MM.1S (cell line): ENCODE measurements around the gene TSHZ3.

ENCODE experiments used
- DNase-seq: peaks from one replicate; pipeline ENCODE4 v3.0.0-alpha.2; 2015
- H2AFZ ChIP-seq: fragments of 300-600 bp; sonication (generic); 2 replicates; pipeline ENCODE4 v1.6.0; 2016; ENCODE audit warnings: antibody characterized with exemption, low read length
- H3F3A ChIP-seq: fragments of 300-600 bp; sonication (generic); 2 replicates; pipeline ENCODE4 v1.6.1; 2016; ENCODE audit warnings: mild to moderate bottlenecking, antibody characterized with exemption, low read length, moderate library complexity, mixed read lengths; ENCODE audit not compliant: insufficient read depth
- H3K27ac ChIP-seq: fragments of 300-600 bp; sonication (generic); 2 replicates; pipeline ENCODE4 v1.5.1; 2016; ENCODE audit warnings: mild to moderate bottlenecking, low read length
- H3K27me3 ChIP-seq: fragments of 300-600 bp; sonication (generic); replicated peaks from 2 replicates; pipeline ENCODE4 v1.6.0; 2016; ENCODE audit warnings: low read length; ENCODE audit not compliant: insufficient read depth
- H3K36me3 ChIP-seq: fragments of 300-600 bp; sonication (generic); replicated peaks from 2 replicates; pipeline ENCODE4 v1.6.1; 2016; ENCODE audit warnings: mild to moderate bottlenecking, low read length, mixed read lengths; ENCODE audit not compliant: insufficient read depth
- H3K4me1 ChIP-seq: fragments of 300-600 bp; sonication (generic); 2 replicates; pipeline ENCODE4 v1.6.1; 2016; ENCODE audit warnings: low read length, mixed read lengths
- H3K4me2 ChIP-seq: fragments of 300-600 bp; sonication (generic); 2 replicates; pipeline ENCODE4 v1.6.0; 2016; ENCODE audit warnings: low read depth, low read length
- H3K4me3 ChIP-seq: fragments of 300-600 bp; sonication (generic); 2 replicates; pipeline ENCODE4 v1.5.1; 2016; ENCODE audit warnings: low read length, mixed read lengths
- H3K79me2 ChIP-seq: fragments of 300-600 bp; sonication (generic); 2 replicates; pipeline ENCODE4 v1.6.1; 2016; ENCODE audit warnings: mixed run types, low read length, mixed read lengths
- H3K9ac ChIP-seq: fragments of 300-600 bp; sonication (generic); 2 replicates; pipeline ENCODE4 v1.6.1; 2016; ENCODE audit warnings: low read length, mixed read lengths
- H3K9me2 ChIP-seq: fragments of 300-600 bp; sonication (generic); replicated peaks from 2 replicates; pipeline ENCODE4 v1.6.1; 2016; ENCODE audit warnings: mild to moderate bottlenecking, low read length, mixed read lengths; ENCODE audit not compliant: insufficient read depth
- H3K9me3 ChIP-seq: fragments of 300-600 bp; sonication (generic); replicated peaks from 2 replicates; pipeline ENCODE4 v1.6.1; 2016; ENCODE audit warnings: mild to moderate bottlenecking, low read length, mixed read lengths; ENCODE audit not compliant: insufficient read depth
- H4K20me1 ChIP-seq: fragments of 300-600 bp; sonication (generic); 2 replicates; pipeline ENCODE4 v1.6.1; 2016; ENCODE audit warnings: mild to moderate bottlenecking, low read length, moderate library complexity, mixed read lengths; ENCODE audit not compliant: insufficient read depth
- CTCF ChIP-seq: fragments of 300-600 bp; sonication (generic); IDR thresholded peaks from 2 replicates; pipeline ENCODE4 v1.5.1; 2016; ENCODE audit warnings: antibody characterized with exemption, low read length, mixed read lengths
- EZH2 ChIP-seq: fragments of 300-600 bp; sonication (generic); optimal IDR thresholded peaks from 2 replicates; pipeline ENCODE3; 2017; ENCODE audit warnings: low read depth, mild to moderate bottlenecking, antibody characterized with exemption, low read length, mixed read lengths
- EZH2phosphoT487 ChIP-seq: fragments of 300-600 bp; sonication (generic); IDR thresholded peaks from 2 replicates; pipeline ENCODE4 v1.6.1; 2018; ENCODE audit warnings: antibody characterized with exemption, low read length

The TSHZ3 gene

GRCh38 chr19:31255174-31255799 lies 93.9 kb downstream of the TSHZ3 start:
- Histone ChIP-seq H3F3A (no peaks in the 10 kb centered on the region), H3K79me2 (no peaks in the 10 kb centered on the region), H3K27ac (no peak overlapping the region), H2AFZ (no peak overlapping the region), H3K9me2 (no peaks in the 10 kb centered on the region), H3K4me3 (no peak overlapping the region), H3K4me1 (no peaks in the 10 kb centered on the region), H3K9me3 (no peaks in the 10 kb centered on the region), H3K36me3 (no peaks in the 10 kb centered on the region), H3K27me3 (peaks cover 7% of the 10 kb centered on the region; the same call in 1 of the 2 replicates), H3K4me2 (no peak overlapping the region), H3K9ac (no peak overlapping the region), H4K20me1 (no peaks in the 10 kb centered on the region)
- no peak for DNase-seq
- TF ChIP-seq EZH2phosphoT487 = no peak
- TF ChIP-seq EZH2 = no peak
- no peak for TF ChIP-seq CTCF

DNA sequence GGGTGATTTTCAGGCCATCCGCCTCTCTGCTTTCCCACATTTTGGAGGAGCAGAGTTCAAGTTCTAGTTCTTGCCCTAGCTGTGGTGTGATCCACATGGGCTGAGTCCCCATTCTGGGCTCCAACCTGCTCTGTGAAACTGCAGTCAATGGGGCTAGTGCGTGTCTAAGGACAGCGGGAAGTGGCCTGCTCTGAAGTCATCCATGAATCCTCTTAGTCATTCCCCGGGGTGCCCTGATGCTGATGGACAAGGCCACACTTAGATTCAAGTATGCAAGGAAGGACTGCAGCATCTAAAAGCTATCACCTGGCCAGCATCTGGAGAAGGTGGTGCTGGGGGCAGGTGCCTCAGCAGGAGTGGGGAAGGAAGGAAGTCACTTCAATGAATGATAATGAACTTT lies 94.6 kb downstream of the TSHZ3 start:
- Histone ChIP-seq H4K20me1 (no peaks in the 10 kb centered on the region), H3K27me3 (peaks cover 7% of the 10 kb centered on the region; the same call in 1 of the 2 replicates), H3K79me2 (no peaks in the 10 kb centered on the region), H3K27ac (no peak overlapping the region), H3K4me1 (no peaks in the 10 kb centered on the region), H3K36me3 (no peaks in the 10 kb centered on the region), H3K4me3 (no peak overlapping the region), H3K9me3 (no peaks in the 10 kb centered on the region), H2AFZ (no peak overlapping the region), H3K9me2 (no peaks in the 10 kb centered on the region), H3K4me2 (no peak overlapping the region), H3K9ac (no peak overlapping the region), H3F3A (no peaks in the 10 kb centered on the region)
- no peak for DNase-seq
- no peak for TF ChIP-seq CTCF
- TF ChIP-seq EZH2phosphoT487 = no peak
- no peak for TF ChIP-seq EZH2

DNA sequence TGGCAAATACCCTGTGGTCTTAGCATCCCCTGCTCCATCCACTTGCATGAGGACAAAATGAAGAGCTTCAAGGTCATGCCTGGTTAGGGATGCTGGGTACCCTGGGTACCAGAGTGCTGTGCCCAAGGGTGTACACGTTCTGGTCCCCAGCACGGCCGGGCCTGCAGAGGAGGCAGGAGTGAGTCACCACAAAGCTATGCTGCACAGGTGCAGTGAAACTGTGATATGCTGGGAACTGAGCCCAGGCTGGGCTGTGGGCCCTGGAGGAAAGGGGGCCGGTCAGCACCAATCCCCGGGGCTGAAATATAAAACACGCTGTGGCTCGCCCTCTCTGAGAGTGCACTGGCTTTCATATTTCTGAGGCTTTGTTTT lies 95.1 kb downstream of the TSHZ3 start:
- Histone ChIP-seq H3K27ac (no peak overlapping the region), H3K36me3 (no peaks in the 10 kb centered on the region), H3K9me3 (no peaks in the 10 kb centered on the region), H3K4me1 (no peaks in the 10 kb centered on the region), H3K4me2 (no peak overlapping the region), H3K9ac (no peak overlapping the region), H2AFZ (no peak overlapping the region), H3K79me2 (no peaks in the 10 kb centered on the region), H3F3A (no peaks in the 10 kb centered on the region), H4K20me1 (no peaks in the 10 kb centered on the region), H3K27me3 (peaks cover 5% of the 10 kb centered on the region; the same call in 1 of the 2 replicates), H3K4me3 (no peak overlapping the region), H3K9me2 (no peaks in the 10 kb centered on the region)
- TF ChIP-seq EZH2phosphoT487 (no peak), EZH2 (no peak), CTCF (no peak)
- DNase-seq = no peak
